HepG2 (cell line): ENCODE data around the gene VSIG10L2. TPM values are rescaled to one million over a fixed set of nuclear protein-coding genes. Genes with fewer than 3 reads are reported as not detected.

Experiments
- ATAC-seq: fragments of 200-7000 bp; cut with Tn5 transposase; 3 replicates; pipeline ENCODE4 v1.9.1; 2020; ENCODE audit warnings: mild to moderate bottlenecking, moderate library complexity
- BruUV-seq: library from RNA; stranded (reverse); fragments of 400-500 nt; replicated peaks from 2 replicates; lab custom pipeline; 2021; lab: Mats Ljungman, UMichigan
- CTCF ChIA-PET: fragments of 300-600 bp; formaldehyde crosslinking; extraction: SDS; loops from one replicate; lab custom pipeline; 2021; ENCODE audit warnings: low total read pairs, inconsistent platforms, low intra/inter-chr PET ratio; lab: Yijun Ruan, JAX
- POLR2A ChIA-PET: fragments of 350-600 bp; sonication (Branson Sonifier 250); formaldehyde crosslinking; loops from one replicate; lab custom pipeline; 2020; ENCODE audit warnings: antibody characterized with exemption, inconsistent platforms; lab: Yijun Ruan, JAX
- DNase-seq: peaks from one replicate; pipeline ENCODE4 v3.0.0-alpha.2; 2015; ENCODE audit warnings: low spot score
- FAIRE-seq: peaks from 3 replicates; lab custom pipeline; 2011; peaks lifted over from hg19 to GRCh38; lab: Jason Lieb, UNC
- H2AFZ ChIP-seq: one replicate; pipeline ENCODE4 v1.6.1; 2011; ENCODE audit warnings: low read length, inconsistent platforms
- H3K27ac ChIP-seq: fragments of 300-600 bp; 3 replicates; pipeline ENCODE4 v1.8.0; 2011; ENCODE audit warnings: mixed run types, mild to moderate bottlenecking, mixed read lengths, low read length, inconsistent platforms; ENCODE audit not compliant: insufficient read depth; ENCODE audit errors: extremely low read length
- H3K27me3 ChIP-seq, 2 experiments: fragments of 200-600 bp in 1 of 2; 2 replicates in 1 of 2; 3 replicates in 1 of 2; pipeline versions ENCODE4 v1.6.0 to v1.8.0; 2011; ENCODE audit warnings: low read length in 2 of 2, mild to moderate bottlenecking in 2 of 2, moderate library complexity in 2 of 2, inconsistent platforms in 1 of 2; ENCODE audit not compliant: insufficient read depth in 2 of 2, control insufficient read depth in 1 of 2
- H3K36me3 ChIP-seq, 2 experiments: fragments of 200-600 bp in 1 of 2; replicated peaks in 1 of 2; 2 replicates in 1 of 2; 3 replicates in 1 of 2; pipeline versions ENCODE4 v1.5.1 to v1.8.0; 2011; ENCODE audit warnings: low read length in 2 of 2, inconsistent platforms in 1 of 2; ENCODE audit not compliant: insufficient read depth in 2 of 2, control insufficient read depth in 1 of 2
- H3K4me1 ChIP-seq: 2 replicates; pipeline ENCODE4 v1.5.1; 2012; ENCODE audit warnings: low read length, inconsistent platforms; ENCODE audit not compliant: insufficient read depth
- H3K4me2 ChIP-seq: 2 replicates; pipeline ENCODE4 v1.6.0; 2011; ENCODE audit warnings: low read depth, low read length, inconsistent platforms
- H3K4me3 ChIP-seq, 3 experiments: fragments of 200-600 bp in 1 of 3; sonication (generic), shearing (Covaris generic) in 1 of 3; replicated peaks in 1 of 3; 2 replicates each; pipeline ENCODE4 v1.5.1; 2011 to 2016; ENCODE audit warnings: low read length in 3 of 3, inconsistent platforms in 2 of 3, low read depth in 2 of 3, mild to moderate bottlenecking in 2 of 3, control low read depth in 1 of 3, mixed read lengths in 1 of 3; ENCODE audit not compliant: insufficient read depth in 1 of 3
- H3K79me2 ChIP-seq: one replicate; pipeline ENCODE4 v1.6.1; 2011; ENCODE audit warnings: low read length, inconsistent platforms; ENCODE audit not compliant: insufficient read depth
- H3K9ac ChIP-seq: 2 replicates; pipeline ENCODE4 v1.6.0; 2011; ENCODE audit warnings: mild to moderate bottlenecking, low read depth, low read length, inconsistent platforms; ENCODE audit not compliant: insufficient read depth
- H3K9me3 ChIP-seq: 2 replicates; pipeline ENCODE4 v1.5.1; 2012; ENCODE audit warnings: mild to moderate bottlenecking, low read length
- H4K20me1 ChIP-seq: 2 replicates; pipeline ENCODE4 v1.6.0; 2011; ENCODE audit warnings: inconsistent platforms, mild to moderate bottlenecking, low read length, moderate library complexity; ENCODE audit not compliant: insufficient read depth
- ARHGAP35 ChIP-seq: sonication (generic); formaldehyde crosslinking; IDR thresholded peaks from 2 replicates; pipeline ENCODE4 v1.9.0; 2022; ENCODE audit warnings: mild to moderate bottlenecking, inconsistent platforms, moderate library complexity, missing genetic modification reagents, borderline replicate concordance
- CENPT ChIP-seq: sonication (generic); formaldehyde crosslinking; IDR thresholded peaks from 2 replicates; pipeline ENCODE4 v1.8.0; 2022; ENCODE audit warnings: low read depth, mild to moderate bottlenecking, moderate library complexity, missing genetic modification reagents
- MATR3 ChIP-seq: sonication (generic); formaldehyde crosslinking; IDR thresholded peaks from 2 replicates; pipeline ENCODE4 v1.4.0; 2020; ENCODE audit warnings: missing genetic modification reagents
- MTF2 ChIP-seq: sonication (generic); formaldehyde crosslinking; IDR thresholded peaks from 2 replicates; pipeline ENCODE4 v1.5.0; 2020; ENCODE audit warnings: missing genetic modification reagents, borderline replicate concordance
- NFKB2 ChIP-seq: sonication (generic); formaldehyde crosslinking; IDR thresholded peaks from 2 replicates; pipeline ENCODE4 v1.4.0; 2020; ENCODE audit warnings: missing genetic modification reagents, borderline replicate concordance
- NKX3-1 ChIP-seq: sonication (generic); formaldehyde crosslinking; IDR thresholded peaks from 2 replicates; pipeline ENCODE4 v1.5.0; 2020; ENCODE audit warnings: missing genetic modification reagents
- WIZ ChIP-seq: sonication (generic); formaldehyde crosslinking; IDR thresholded peaks from 2 replicates; pipeline ENCODE4 v1.5.1; 2020; ENCODE audit warnings: mild to moderate bottlenecking, missing genetic modification reagents
- ZFAT ChIP-seq: sonication (generic); formaldehyde crosslinking; conservative IDR thresholded peaks from 2 replicates; pipeline ENCODE4 v1.8.1; 2023; ENCODE audit warnings: missing genetic modification reagents, inconsistent platforms
- ZNF264 ChIP-seq: sonication (generic); formaldehyde crosslinking; IDR thresholded peaks from 2 replicates; pipeline ENCODE4 v1.4.0; 2020; ENCODE audit warnings: missing genetic modification reagents
- ZNF333 ChIP-seq: sonication (generic); formaldehyde crosslinking; IDR thresholded peaks from 2 replicates; pipeline ENCODE4 v1.4.0; 2020; ENCODE audit warnings: mild to moderate bottlenecking, missing genetic modification reagents, borderline replicate concordance
- ZNF563 ChIP-seq: sonication (generic); formaldehyde crosslinking; IDR thresholded peaks from 2 replicates; pipeline ENCODE4 v1.8.0; 2022; ENCODE audit warnings: mild to moderate bottlenecking, moderate library complexity, missing genetic modification reagents
- ZNF589 ChIP-seq: sonication (generic); formaldehyde crosslinking; conservative IDR thresholded peaks from 2 replicates; pipeline ENCODE4 v1.8.0; 2022; ENCODE audit warnings: mild to moderate bottlenecking, moderate library complexity, missing genetic modification reagents
- ZNF629 ChIP-seq: sonication (generic); formaldehyde crosslinking; conservative IDR thresholded peaks from 2 replicates; pipeline ENCODE4 v1.5.0; 2020; ENCODE audit warnings: missing genetic modification reagents
- ZNF75D ChIP-seq: sonication (generic); formaldehyde crosslinking; IDR thresholded peaks from 2 replicates; pipeline ENCODE4 v1.8.1; 2023; ENCODE audit warnings: missing genetic modification reagents, mild to moderate bottlenecking, borderline replicate concordance
- WGBS: methylation state at CpG from one replicate; pipeline ENCODE4 v1.1.6; 2017; ENCODE audit warnings: low lambda C conversion rate; 5-methylcytosine and 5-hydroxymethylcytosine counted together
- in situ Hi-C: cut with HindIII; loops from 2 replicates; pipeline ENCODE4 v1.10.0; 2017; ENCODE audit warnings: low pct_unique_long_range_greater_than_20kb; ENCODE audit not compliant: extremely low pct_ligation_motif_present
- intact Hi-C: fragments of 100-400 bp; cut with micrococcal nuclease; formaldehyde crosslinking; loops from one replicate; pipeline ENCODE4 v1.10.0; 2022; ENCODE audit not compliant: unreplicated experiment
- polyA plus RNA-seq, 8 experiments: library from polyadenylated mRNA; depleted of rRNA in 3 of 8; stranded (reverse) in 7 of 8; unstranded in 1 of 8; fragments of >200 nt; fragmentation: Illumina TruSeq in 4 of 8; extraction: Trizol in 4 of 8; gene quantifications; 2 replicates each; pipeline versions ENCODE4 v1.2.1 to v1.2.3, GENCODE V29; 2011 to 2016; ENCODE audit warnings: low read depth in 4 of 8, missing spikeins in 1 of 8, mixed read lengths in 1 of 8; ENCODE audit not compliant: insufficient read depth in 1 of 8
- total RNA-seq, 5 experiments: library from RNA; depleted of rRNA; stranded (reverse); fragments of >200 nt; fragmentation: Illumina TruSeq; extraction: Trizol; gene quantifications; 2 replicates each; pipeline ENCODE4 v1.2.3, GENCODE V29; 2016; ENCODE audit warnings: low read depth in 1 of 5
- TF ChIP-seq, protein P1 (sequence below): sonication (generic); formaldehyde crosslinking; IDR thresholded peaks from 2 replicates; pipeline ENCODE4 v1.5.0; 2020; ENCODE audit warnings: mild to moderate bottlenecking, missing genetic modification reagents, borderline replicate concordance
- TF ChIP-seq, protein P2 (sequence below): IDR thresholded peaks from 2 replicates; pipeline ENCODE4 v1.6.1; 2016; ENCODE audit warnings: low read depth, control low read depth
- TF ChIP-seq, protein P3 (sequence below): sonication (generic); formaldehyde crosslinking; IDR thresholded peaks from 2 replicates; pipeline ENCODE4 v1.5.0; 2020; ENCODE audit warnings: mild to moderate bottlenecking, missing genetic modification reagents

VSIG10L2 gene
- total and polyA plus RNA-seq, 2 of the 13 experiments (the other 11 are each of a cell fraction or from before 2014, with no cell fraction given) = 0.21 TPM; not detected in 1

DNA sequence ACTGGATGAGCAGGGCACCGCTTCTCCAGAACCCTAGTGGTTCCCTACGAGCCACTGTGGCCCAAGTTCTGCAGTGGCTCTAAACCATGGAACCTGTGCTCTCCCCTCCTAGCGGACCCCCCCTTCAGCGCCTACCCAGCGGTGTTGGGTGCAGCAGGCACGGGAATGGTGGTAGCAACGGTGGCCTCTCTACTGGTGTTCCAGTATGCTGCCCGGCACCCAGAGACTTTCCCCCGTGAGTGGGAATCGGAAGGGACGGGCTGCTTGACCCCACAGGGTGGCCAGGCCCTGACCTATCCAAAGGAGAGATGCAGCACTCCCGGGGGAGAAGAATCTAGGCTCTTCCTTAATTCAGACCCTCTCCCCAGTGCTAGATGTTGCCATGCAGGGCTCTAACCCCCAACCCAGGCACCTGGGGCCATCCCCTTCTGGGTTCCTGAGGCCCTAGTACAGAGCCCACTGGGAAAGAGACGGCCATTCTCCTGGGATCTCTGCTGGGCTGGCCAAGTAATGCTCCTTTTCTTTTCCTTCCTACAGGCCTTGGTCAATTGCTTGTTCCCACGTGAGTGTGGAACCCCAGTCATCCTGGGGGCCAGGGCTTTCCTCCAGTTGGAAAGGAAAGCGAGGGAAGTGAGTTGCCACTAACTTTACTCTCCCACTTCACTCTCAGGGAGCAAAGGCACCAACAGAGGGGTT, 9.2 kb downstream of the VSIG10L2 start:
- CTCF ChIA-PET = no interaction called here
- no peaks in the 10 kb centered on the region for H3K27me3 ChIP-seq
- no peak for TF ChIP-seq WIZ (CRISPR knock-in tag)
- TF ChIP-seq, protein P1, sequence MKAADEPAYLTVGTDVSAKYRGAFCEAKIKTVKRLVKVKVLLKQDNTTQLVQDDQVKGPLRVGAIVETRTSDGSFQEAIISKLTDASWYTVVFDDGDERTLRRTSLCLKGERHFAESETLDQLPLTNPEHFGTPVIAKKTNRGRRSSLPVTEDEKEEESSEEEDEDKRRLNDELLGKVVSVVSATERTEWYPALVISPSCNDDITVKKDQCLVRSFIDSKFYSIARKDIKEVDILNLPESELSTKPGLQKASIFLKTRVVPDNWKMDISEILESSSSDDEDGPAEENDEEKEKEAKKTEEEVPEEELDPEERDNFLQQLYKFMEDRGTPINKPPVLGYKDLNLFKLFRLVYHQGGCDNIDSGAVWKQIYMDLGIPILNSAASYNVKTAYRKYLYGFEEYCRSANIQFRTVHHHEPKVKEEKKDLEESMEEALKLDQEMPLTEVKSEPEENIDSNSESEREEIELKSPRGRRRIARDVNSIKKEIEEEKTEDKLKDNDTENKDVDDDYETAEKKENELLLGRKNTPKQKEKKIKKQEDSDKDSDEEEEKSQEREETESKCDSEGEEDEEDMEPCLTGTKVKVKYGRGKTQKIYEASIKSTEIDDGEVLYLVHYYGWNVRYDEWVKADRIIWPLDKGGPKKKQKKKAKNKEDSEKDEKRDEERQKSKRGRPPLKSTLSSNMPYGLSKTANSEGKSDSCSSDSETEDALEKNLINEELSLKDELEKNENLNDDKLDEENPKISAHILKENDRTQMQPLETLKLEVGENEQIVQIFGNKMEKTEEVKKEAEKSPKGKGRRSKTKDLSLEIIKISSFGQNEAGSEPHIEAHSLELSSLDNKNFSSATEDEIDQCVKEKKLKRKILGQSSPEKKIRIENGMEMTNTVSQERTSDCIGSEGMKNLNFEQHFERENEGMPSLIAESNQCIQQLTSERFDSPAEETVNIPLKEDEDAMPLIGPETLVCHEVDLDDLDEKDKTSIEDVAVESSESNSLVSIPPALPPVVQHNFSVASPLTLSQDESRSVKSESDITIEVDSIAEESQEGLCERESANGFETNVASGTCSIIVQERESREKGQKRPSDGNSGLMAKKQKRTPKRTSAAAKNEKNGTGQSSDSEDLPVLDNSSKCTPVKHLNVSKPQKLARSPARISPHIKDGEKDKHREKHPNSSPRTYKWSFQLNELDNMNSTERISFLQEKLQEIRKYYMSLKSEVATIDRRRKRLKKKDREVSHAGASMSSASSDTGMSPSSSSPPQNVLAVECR (CRISPR knock-in tag) = no peak
- TF ChIP-seq, protein P2, sequence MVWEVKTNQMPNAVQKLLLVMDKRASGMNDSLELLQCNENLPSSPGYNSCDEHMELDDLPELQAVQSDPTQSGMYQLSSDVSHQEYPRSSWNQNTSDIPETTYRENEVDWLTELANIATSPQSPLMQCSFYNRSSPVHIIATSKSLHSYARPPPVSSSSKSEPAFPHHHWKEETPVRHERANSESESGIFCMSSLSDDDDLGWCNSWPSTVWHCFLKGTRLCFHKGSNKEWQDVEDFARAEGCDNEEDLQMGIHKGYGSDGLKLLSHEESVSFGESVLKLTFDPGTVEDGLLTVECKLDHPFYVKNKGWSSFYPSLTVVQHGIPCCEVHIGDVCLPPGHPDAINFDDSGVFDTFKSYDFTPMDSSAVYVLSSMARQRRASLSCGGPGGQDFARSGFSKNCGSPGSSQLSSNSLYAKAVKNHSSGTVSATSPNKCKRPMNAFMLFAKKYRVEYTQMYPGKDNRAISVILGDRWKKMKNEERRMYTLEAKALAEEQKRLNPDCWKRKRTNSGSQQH (CRISPR knock-in tag) = no peak
- no peak for TF ChIP-seq ZNF629
- TF ChIP-seq ZFAT (CRISPR knock-in tag) = no peak
- TF ChIP-seq ARHGAP35 (CRISPR knock-in tag) = no peak
- TF ChIP-seq ZNF563 = no peak
- no peak for TF ChIP-seq NFKB2
- no peak for TF ChIP-seq ZNF333
- no peak for TF ChIP-seq ZNF589 (CRISPR knock-in tag)
- no peak for TF ChIP-seq ZNF75D (CRISPR knock-in tag)
- TF ChIP-seq CENPT (CRISPR knock-in tag) = no peak
- TF ChIP-seq, protein P3, sequence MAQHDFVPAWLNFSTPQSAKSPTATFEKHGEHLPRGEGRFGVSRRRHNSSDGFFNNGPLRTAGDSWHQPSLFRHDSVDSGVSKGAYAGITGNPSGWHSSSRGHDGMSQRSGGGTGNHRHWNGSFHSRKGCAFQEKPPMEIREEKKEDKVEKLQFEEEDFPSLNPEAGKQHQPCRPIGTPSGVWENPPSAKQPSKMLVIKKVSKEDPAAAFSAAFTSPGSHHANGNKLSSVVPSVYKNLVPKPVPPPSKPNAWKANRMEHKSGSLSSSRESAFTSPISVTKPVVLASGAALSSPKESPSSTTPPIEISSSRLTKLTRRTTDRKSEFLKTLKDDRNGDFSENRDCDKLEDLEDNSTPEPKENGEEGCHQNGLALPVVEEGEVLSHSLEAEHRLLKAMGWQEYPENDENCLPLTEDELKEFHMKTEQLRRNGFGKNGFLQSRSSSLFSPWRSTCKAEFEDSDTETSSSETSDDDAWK (CRISPR knock-in tag) = no peak
- TF ChIP-seq MATR3 (CRISPR knock-in tag) = no peak
- no peak for TF ChIP-seq MTF2
- no peak for TF ChIP-seq NKX3-1 (CRISPR knock-in tag)
- TF ChIP-seq ZNF264 (CRISPR knock-in tag) = no peak
- TF ChIP-seq, all 625 proteins: peak for 0
- DNase-seq = no peak
- Histone ChIP-seq H3K9ac (no peak overlapping the region), H3K27ac (no peak overlapping the region), H2AFZ (no peak overlapping the region), H4K20me1 (no peaks in the 10 kb centered on the region), H3K4me3 (no peak overlapping the region), H3K4me1 (peaks cover 1% of the 10 kb centered on the region), H3K36me3 (peaks cover 0 to 16% of the 10 kb centered on the region in 2 experiments; a peak in 2 of 5 replicates), H3K9me3 (no peaks in the 10 kb centered on the region), H3K4me2 (no peak overlapping the region), H3K79me2 (no peaks in the 10 kb centered on the region)
- in situ Hi-C loops (no loop called here), intact Hi-C loops (no loop called here)
- no TSS peak for BruUV-seq
- FAIRE-seq = no peak
- 79% methylated on average over 3 of the region's 15 CpGs for WGBS
- POLR2A ChIA-PET = no interaction called here
- ATAC-seq = no peak
